ENCODE measurements around the gene FUNDC2. TPM values are rescaled to one million over a fixed set of nuclear protein-coding genes. Genes with fewer than 3 reads are reported as not detected.

Gene FUNDC2, protein sequence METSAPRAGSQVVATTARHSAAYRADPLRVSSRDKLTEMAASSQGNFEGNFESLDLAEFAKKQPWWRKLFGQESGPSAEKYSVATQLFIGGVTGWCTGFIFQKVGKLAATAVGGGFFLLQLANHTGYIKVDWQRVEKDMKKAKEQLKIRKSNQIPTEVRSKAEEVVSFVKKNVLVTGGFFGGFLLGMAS
- total RNA-seq = 10 to 100 TPM; 47.5 to 54.1 TPM

DNA sequence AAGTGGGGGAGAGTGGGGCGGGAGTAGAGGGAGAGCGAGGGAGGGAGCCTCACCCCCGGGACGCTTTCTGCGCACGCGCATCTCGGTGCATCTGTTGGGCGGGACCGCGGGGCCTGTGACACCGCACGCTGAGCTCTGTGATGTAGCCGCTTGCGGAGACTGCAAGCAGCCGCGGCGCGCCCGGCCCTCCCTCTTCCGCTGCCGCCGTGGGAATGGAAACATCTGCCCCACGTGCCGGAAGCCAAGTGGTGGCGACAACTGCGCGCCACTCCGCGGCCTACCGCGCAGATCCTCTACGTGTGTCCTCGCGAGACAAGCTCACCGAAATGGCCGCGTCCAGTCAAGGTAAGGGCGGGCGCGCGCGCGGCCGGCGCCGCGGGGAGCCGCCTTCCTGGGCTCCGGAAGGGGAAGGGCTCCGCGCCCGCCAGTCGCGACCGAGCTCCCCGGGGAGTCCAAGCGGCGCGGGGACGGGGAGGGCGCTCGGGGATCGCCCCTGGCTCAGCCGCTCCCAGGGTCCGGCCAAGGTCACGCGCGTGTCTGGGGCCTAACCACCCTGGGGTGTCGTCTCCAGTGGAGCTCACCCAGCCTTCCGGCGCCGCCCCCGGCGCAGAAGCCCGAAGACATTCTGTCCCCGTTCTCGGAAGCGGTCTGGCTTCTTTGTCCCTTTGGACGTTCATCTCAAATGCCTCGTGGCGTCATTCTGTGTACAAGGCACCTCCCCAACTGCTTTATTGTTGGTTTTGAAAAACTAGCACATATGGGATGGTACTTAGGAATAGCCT lies at the start of gene FUNDC2:
Gene FUNDC2 (plus strand): TSS at position 118 of the 782 bp plus-strand sequence. CDS start 95 bp downstream, at position 213.

DNA sequence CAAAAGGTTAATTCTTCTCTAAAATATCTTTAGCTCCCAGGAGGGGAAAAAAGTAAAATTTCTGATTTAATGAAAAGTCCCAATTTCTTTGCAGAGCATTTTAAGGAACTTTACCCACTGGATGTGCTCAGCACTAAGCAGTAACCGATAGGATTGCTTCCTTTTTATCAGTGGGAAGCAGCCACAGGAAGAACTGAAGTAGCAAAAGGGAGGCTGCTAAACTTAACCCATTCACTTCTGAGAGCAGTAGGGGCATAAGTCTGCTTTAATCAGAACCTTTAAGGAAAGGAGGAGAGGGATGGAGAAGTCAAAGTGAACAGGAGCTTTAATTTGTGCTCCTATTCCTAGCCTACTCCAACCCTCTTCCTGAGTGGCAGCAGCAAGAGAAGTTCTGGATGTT lies 4.1 kb upstream of the FUNDC2 start, which contains the start of gene F8:
Gene F8 (minus strand): TSS at position 139 of the 400 bp plus-strand sequence. CDS start 171 bp downstream, outside the sequence.

DNA sequence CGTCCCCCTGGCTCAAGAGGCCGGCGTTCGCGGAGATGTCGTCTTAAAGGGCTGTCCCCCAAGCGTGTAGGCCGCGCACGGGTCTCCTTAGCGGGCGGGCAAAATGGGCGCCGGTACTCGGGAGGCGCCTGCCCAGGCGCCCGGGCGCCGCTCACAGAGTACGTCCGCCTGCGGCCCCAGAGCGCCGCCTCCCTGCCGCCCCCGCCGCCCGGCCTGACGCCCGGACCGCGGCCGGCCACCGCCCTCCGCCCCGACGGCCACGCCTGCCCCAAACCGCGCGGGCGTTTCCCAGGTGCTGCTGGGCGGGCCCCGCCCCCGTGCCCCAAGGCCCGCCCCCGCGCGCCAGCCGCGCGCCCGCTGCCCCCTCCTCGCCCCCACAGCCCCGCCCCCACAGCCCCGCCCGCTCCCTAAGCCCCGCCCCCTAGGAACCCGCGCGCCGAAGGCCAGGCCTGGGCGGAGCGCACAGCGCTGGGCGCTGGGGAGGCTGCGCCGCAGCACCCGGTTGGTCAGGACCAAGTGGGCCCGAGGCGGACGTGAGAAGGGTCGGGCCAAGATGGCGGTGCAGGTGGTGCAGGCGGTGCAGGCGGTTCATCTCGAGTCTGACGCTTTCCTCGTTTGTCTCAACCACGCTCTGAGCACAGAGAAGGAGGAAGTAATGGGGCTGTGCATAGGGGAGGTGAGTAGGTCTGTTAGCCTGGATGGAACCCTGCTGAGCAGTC lies 44.5 kb downstream of the FUNDC2 start, which contains the start of the genes BRCC3, CMC4 and MTCP1:
Gene BRCC3 (plus strand): TSS at position 534 of the 719 bp plus-strand sequence. CDS start 20 bp downstream, at position 554.
Gene CMC4 (minus strand): TSS at position 162 of the 719 bp plus-strand sequence. CDS start 7,113 bp downstream, outside the sequence.
Gene MTCP1 (minus strand): TSS at position 162 of the 719 bp plus-strand sequence. CDS start 5,126 bp downstream, outside the sequence.

Other genes starting within 250 kb of the FUNDC2 start
- 10 to 100 TPM; 43.7 to 44.3 TPM for gene MPP1, start 221.4 kb upstream of the FUNDC2 start, total RNA-seq
- not detected for gene SMIM9, start 192.2 kb upstream of the FUNDC2 start, total RNA-seq
- 10 to 100 TPM; 52.0 to 55.5 TPM for gene F8A1, start 140.5 kb upstream of the FUNDC2 start, total RNA-seq
- 1 to 10 TPM; 2.5 to 2.9 TPM for gene F8, start 4.1 kb upstream of the FUNDC2 start, total RNA-seq
- 1 to 10 TPM; 3.3 to 5.3 TPM for gene CMC4, start 44.3 kb downstream of the FUNDC2 start, total RNA-seq
- gene MTCP1, start 44.3 kb downstream of the FUNDC2 start, total RNA-seq = 10 to 100 TPM; 13.0 to 16.4 TPM
- gene BRCC3, start 44.7 kb downstream of the FUNDC2 start, total RNA-seq = 10 to 100 TPM; 23.9 to 25.2 TPM
- gene VBP1, start 189.6 kb downstream of the FUNDC2 start, total RNA-seq = 10 to 100 TPM; 46.1 to 48.1 TPM
- gene RAB39B, start 237.6 kb downstream of the FUNDC2 start, total RNA-seq = 1 to 10 TPM; 7.6 to 7.8 TPM

All from activated naive CD4-positive, alpha-beta T cell treated with anti-CD3 and anti-CD28 coated beads, Interleukin-2, amount 10 ng/mL, durations not matched to agents 5 hours and 36 hours (primary cell).